Measurements from ENCODE around the gene APMAP. TPM values are rescaled to one million over a fixed set of nuclear protein-coding genes. Genes with fewer than 3 reads are reported as not detected.

APMAP gene
- total RNA-seq, 1 donor, result 40.7 TPM

DNA sequence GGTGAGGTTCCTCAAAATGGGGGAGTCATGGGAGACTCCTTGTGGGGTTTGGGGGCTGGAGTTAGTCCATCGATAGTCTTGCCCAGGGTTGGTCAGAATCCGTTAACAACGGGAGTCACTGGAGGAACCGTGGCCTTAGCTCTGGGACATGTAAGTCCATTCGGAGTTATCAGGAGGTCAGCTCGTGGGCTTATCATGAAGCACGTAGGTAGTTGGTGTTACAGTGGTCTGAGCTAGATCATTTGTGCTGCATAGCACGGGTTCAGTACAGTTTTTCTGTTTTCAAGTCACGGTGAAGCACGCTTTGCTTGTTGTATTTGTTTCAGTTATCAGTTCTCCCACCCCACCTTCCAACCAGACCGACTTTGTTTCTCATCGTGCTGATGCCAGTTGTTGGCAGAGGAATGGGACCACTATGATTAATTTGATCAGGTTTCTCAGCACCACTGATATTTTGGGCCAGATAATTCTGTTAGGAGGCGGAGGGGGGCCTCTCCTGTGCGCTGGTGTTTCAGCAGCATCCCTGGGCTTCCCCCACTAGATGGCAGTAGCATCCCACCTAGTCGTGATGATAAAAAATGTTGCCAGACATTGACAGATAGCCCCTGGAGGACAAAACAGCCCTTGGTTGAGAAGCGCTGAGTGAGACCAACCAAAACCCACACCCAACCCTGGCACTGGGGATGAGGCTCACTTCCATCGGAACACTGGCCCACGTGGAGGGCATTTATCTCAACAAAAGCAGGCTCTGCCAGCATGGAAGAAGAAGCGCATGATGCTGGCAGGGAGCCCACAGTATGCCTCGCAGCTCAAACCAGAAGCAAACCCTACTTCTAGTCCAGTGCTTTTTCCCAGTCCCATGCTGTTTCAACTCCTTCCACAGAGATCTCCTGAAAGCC, 2.2 kb upstream of the APMAP start:
- peak; percentile 85 for DNase-seq (ENCODE audit: low read depth)
- H3K4me3 ChIP-seq (ENCODE audit: low read depth, low read length), result peak overlapping the region; percentile 55
- TF ChIP-seq, protein P1, sequence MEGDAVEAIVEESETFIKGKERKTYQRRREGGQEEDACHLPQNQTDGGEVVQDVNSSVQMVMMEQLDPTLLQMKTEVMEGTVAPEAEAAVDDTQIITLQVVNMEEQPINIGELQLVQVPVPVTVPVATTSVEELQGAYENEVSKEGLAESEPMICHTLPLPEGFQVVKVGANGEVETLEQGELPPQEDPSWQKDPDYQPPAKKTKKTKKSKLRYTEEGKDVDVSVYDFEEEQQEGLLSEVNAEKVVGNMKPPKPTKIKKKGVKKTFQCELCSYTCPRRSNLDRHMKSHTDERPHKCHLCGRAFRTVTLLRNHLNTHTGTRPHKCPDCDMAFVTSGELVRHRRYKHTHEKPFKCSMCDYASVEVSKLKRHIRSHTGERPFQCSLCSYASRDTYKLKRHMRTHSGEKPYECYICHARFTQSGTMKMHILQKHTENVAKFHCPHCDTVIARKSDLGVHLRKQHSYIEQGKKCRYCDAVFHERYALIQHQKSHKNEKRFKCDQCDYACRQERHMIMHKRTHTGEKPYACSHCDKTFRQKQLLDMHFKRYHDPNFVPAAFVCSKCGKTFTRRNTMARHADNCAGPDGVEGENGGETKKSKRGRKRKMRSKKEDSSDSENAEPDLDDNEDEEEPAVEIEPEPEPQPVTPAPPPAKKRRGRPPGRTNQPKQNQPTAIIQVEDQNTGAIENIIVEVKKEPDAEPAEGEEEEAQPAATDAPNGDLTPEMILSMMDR (IDR thresholded peaks at IDR 0.05; ENCODE audit: insufficient read depth, low read length), result peak; percentile 94

GRCh38 chr20:24994186-24994465, 1.6 kb upstream of the APMAP start:
- H3K4me3 ChIP-seq (ENCODE audit: low read depth, low read length), result no peak overlapping the region
- TF ChIP-seq, protein P1 (IDR thresholded peaks at IDR 0.05; ENCODE audit: insufficient read depth, low read length), result no peak
- DNase-seq (ENCODE audit: low read depth), result no peak

DNA sequence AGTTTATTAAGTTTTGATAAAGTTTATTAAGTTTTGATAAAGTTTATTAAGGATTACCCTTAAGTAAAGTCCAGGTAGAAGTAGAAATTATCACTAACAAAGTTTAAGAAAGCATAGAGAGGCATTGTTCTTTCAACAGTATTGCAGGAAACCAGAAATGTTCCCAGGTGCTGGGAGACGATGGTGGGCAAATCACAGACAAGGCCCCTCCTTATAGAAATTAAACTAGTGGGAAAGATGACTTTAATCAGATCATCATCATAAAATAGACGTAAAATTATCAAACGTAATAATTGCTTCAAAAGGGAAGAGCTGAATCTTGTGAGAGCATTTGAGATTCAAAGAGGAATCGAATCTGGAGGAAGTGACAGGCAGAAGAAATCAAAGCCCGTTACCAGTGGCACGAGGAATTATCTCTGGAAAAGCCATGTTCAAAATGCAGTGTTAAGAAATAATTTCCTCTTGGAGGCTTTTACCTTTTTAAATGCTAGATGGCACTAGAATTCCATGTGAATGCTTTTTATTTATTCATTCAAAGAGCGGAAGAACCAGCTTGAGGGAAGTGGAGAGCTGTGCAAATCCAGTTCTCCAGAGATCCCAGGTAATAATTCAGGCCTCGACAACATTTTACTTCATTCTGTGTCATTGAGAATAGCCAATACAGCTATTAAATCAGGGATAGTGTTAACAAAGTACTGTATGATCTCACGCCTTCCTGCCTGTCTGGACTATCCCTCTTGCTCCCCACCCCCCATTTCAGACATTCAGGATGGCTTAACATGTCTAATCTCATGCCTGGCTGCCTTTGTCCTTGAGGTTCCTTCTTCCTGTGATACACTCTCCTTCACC, 1.0 kb upstream of the APMAP start:
- DNase-seq (ENCODE audit: low read depth), result peak; percentile 79
- TF ChIP-seq, protein P1 (IDR thresholded peaks at IDR 0.05; ENCODE audit: insufficient read depth, low read length), result peak; percentile 55
- H3K4me3 ChIP-seq (ENCODE audit: low read depth, low read length), result peak overlapping the region; percentile 95

DNA sequence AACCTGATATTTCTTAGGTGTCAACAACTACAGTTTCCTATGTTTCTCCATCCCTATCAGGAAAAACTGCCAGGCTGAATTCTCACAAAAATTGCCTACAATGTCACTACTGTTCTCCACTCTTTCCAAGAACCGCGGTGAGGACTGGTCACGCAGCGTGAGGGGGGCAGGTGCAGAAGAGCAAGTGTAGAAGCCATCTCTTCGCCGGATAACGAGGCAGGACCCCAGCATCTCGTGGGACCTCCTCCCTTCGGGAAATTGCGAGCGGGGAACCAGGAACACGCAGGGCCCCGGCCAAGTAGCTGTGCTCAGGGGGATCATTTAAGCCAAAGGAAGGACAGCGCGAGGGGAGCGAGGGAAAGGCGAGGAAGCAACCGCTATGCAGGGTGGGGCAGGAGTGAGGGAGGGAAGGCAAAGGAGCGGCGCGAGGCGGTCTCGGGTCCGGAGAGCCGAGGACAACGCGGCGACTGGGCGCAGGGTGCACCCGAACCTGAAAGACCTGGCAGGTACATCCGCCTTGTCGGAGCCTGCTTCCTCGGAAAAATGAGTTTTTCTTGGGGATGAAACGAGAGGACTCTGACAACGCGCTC, 559 bp downstream of the APMAP start:
- peak; percentile 14 for DNase-seq (ENCODE audit: low read depth)
- TF ChIP-seq, protein P1 (IDR thresholded peaks at IDR 0.05; ENCODE audit: insufficient read depth, low read length), result no peak
- peak overlapping the region; percentile 95 for H3K4me3 ChIP-seq (ENCODE audit: low read depth, low read length)

GRCh38 chr20:24990810-24991252, 1.7 kb downstream of the APMAP start:
- no peak for DNase-seq (ENCODE audit: low read depth)
- TF ChIP-seq, protein P1 (IDR thresholded peaks at IDR 0.05; ENCODE audit: insufficient read depth, low read length), result no peak
- H3K4me3 ChIP-seq (ENCODE audit: low read depth, low read length), result no peak overlapping the region

DNA sequence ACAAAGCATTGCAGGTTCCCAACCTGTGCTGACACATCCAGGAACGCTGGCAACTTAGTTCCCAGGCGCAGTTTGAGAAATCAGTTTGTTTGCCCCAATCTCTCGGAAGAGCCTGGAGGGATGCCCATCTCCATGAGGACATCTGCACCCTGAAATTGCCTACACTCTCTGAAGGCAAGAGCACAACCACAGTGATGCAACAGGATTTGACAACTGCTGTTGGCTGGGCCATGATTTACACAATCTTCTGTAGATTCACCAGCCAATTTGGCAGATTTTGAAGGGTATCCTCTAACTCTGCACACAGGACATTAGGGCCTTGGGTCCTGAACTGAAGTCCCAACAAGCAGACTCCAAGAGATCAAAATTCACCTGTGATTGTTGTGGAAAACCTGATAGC, 3.4 kb downstream of the APMAP start:
- H3K4me3 ChIP-seq (ENCODE audit: low read depth, low read length), result no peak overlapping the region
- no peak for DNase-seq (ENCODE audit: low read depth)
- TF ChIP-seq, protein P1 (IDR thresholded peaks at IDR 0.05; ENCODE audit: insufficient read depth, low read length), result no peak

Measured in fibroblast of the aortic adventitia (primary cell).